GM19463 (cell line): ENCODE measurements around the gene ZNF438.

Source experiments
- ATAC-seq: cut with Tn5 transposase; IDR thresholded peaks from one replicate; pipeline ENCODE4 v1.9.1; 2021; ENCODE audit warnings: mild to moderate bottlenecking, moderate library complexity; ENCODE audit not compliant: unreplicated experiment

The ZNF438 gene

GRCh38 chr10:30853066-30853465 is 178.6 kb downstream of the ZNF438 start:
- no peak for ATAC-seq

DNA sequence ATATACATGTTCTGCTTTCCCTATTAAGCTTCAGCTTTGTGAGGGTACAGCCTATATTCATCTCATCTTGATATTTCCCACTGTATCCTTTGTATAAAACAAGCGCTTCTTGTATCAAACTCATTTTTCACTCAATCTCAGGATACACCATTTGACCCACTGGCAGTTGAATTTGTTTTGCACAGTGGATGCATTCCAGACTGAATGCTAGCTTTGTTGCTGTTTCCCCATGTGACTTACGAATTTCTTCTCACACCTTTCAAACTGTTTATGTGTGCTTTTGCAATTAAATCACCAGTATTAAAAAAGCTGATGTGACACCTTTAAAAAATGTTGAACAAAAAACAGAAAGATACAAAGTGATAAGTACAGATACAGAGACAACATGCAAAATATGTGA is 180.9 kb downstream of the ZNF438 start:
- no peak for ATAC-seq

GRCh38 chr10:30849231-30850035 is 182.2 kb downstream of the ZNF438 start:
- ATAC-seq = no peak

DNA sequence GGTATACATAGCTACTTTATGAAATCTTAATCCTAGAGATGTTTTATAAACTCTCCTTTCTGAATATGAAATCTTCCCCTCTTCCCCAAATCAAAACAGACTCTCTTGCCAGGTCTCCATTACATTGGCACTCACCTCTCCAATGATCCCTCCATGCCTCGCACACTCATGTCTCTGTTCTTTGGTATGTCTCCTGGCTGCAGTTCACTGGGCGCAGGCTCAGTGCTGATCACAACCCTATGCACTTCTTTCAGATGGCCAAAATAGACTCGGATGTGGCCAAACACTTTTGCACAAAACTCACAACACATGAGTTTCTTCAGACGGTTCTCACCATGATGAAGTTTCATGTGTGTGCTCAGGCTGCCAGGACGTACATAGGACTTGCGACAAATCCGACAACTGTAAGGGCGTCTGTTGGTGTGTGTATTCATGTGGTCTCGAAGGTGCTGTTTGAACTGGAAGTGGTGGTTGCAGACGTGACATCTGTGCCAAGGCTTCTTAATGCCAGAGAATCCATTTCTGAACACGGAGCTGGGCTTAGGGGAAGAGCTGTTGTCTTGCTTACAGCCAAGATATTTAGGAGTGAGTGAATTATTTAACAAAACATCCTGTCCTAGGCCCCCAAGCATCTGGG is 183.2 kb downstream of the ZNF438 start:
- ATAC-seq = no peak

- no peak for ATAC-seq
These were observed 184.0 kb downstream of the ZNF438 start for GRCh38 chr10:30847642-30848041.

- no peak for ATAC-seq
These were observed 184.5 kb downstream of the ZNF438 start for GRCh38 chr10:30847199-30847598.

DNA sequence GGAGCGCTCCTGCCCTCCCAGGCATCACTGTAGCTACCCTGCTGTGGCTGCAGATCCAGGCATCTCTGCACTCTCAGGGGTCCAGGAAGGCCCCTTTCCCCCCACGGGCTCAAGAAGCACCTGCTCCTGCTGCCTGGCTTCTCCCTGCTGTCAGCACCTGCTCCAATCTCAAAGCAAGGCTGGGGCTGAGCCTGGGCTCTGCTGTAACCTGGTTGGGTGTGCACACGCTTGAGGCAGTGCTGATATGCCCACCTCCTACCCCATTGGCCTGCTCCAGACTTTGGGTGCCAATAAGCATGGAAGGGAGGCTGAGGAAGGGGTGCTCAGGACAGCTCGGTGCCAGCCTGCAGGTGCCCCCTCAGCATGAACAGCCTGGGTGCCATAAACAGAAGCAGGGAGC is 185.0 kb downstream of the ZNF438 start:
- ATAC-seq = no peak

DNA sequence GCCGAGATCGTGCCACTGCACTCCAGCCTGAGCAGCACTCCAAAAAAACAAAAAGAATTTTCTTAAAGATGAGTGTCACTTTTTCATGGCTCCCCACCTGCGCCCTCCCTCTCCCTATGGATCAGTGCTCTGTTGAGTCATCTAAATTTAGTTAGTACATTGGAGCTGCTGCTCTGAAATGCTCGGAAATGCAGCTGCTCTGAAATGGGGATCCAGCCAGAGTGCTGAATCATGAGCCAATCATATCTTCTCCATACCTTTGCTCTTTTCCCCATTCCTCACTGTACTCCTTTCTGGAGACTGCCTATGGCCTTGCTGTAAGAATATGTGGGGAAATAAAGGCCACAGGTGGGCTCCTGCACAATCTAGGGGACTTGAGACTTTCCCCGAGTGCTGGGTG is 188.8 kb downstream of the ZNF438 start:
- ATAC-seq = no peak

- ATAC-seq = no peak
These were observed 189.5 kb downstream of the ZNF438 start for GRCh38 chr10:30842185-30842584.

GRCh38 chr10:30840395-30841050 is 191.1 kb downstream of the ZNF438 start:
- no peak for ATAC-seq

- no peak for ATAC-seq
These were observed 192.0 kb downstream of the ZNF438 start for GRCh38 chr10:30839652-30840051.

GRCh38 chr10:30836406-30836805 is 195.3 kb downstream of the ZNF438 start:
- ATAC-seq = no peak

- no peak for ATAC-seq
These were observed 196.5 kb downstream of the ZNF438 start for GRCh38 chr10:30835146-30835545.

- ATAC-seq = no peak
These were observed 197.0 kb downstream of the ZNF438 start for GRCh38 chr10:30834651-30835050.

- ATAC-seq = no peak
These were observed 197.5 kb downstream of the ZNF438 start for GRCh38 chr10:30834153-30834552.

DNA sequence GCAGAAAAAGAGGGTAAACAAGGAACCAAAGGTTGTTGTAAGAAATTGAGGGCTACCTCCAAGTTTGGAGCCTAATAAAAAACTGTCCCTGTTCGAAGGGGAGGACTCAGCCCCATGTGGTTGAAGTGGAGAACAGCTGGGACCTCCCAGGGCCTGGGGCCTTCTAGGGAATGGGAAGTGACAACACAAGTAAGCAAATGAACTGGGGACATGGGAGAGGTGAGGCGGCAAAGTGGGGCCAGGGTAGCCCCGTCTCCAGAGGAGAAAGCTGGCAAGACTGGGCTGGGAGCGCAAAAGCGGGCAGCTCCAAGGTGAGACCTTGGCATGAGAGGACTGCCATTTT is 198.1 kb downstream of the ZNF438 start:
- no peak for ATAC-seq

- ATAC-seq = no peak
These were observed 198.7 kb downstream of the ZNF438 start for GRCh38 chr10:30832749-30833627.

DNA sequence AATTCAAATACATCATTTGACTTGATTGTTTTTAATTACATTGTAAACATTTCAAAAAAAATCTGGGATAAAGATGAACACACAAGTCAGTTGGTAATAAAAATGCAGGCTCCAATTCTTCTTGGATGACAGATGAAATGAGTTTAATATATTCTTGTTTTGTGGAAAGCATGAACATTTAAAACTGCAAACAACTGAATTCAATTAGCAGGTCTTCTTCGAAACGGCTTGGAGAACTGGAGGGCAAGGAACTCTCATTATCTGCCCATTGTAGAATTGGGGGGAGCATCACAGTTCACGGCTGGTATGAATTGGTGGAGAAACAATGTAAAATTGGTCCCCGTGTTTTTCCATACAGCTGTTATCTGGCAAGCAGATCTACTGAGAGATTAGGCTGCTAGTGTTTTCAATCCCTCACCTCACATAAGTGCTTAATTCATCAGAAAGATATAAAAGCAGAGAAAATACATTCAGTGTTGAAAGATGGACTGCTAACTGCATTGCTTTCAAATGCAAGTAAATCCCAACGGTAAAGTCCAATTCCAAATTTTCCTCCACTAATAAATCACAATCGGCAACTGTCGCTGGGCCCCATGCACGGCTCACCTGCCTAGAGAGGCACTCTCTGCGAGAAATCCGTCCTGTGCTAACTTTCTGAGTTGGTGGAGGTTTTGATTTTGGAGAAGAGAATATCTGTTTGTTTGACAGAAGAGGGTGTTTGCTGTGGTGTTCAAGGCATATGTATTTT is 199.5 kb downstream of the ZNF438 start:
- ATAC-seq = no peak

DNA sequence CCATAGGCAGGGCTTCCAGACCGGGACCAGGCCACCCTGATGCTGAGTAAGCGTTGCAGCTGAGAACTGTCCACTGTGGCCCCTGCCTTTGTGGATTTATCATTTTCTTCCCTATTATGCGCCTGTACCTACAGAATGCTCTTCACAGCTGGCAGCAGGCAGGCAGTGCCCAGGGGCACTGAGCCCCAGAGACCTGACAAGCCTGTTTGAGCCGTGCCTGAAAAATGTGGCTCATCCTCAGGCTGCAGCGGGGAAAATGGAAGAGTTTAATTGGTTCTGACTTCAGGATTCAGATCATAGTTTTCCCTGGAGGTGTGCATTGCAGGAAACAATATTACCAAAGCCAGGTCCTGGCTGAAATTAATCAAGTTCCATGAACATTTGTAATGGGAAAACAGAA is 200.2 kb downstream of the ZNF438 start:
- ATAC-seq = no peak
